WTC11 (cell line): ENCODE measurements around the gene DNPH1. TPM values are rescaled to one million over a fixed set of nuclear protein-coding genes. Genes with fewer than 3 reads are reported as not detected.

Experiments used
- ATAC-seq: fragments of 200-7000 bp; cut with Tn5 transposase; 2 replicates; pipeline ENCODE4 v1.10.0; 2021; ENCODE audit warnings: mild to moderate bottlenecking, moderate library complexity
- CTCF ChIA-PET: fragments of 300-600 bp; sonication (Branson Sonifier 250); formaldehyde crosslinking; loops from one replicate; lab custom pipeline; 2021; ENCODE audit warnings: antibody characterized with exemption; lab: Charles Lee
- POLR2A ChIA-PET: fragments of 350-600 bp; sonication (Branson Sonifier 250); formaldehyde crosslinking; loops from one replicate; lab custom pipeline; 2021; ENCODE audit warnings: antibody characterized with exemption; lab: Charles Lee
- DNase-seq: peaks from one replicate; pipeline ENCODE4 v3.0.0; 2021; ENCODE audit warnings: low spot score
- H3K27ac Mint-ChIP-seq: 2 replicates; pipeline ENCODE4 v1.8.0; 2021; ENCODE audit warnings: mixed read lengths
- H3K27me3 Mint-ChIP-seq: 2 replicates; pipeline ENCODE4 v1.8.0; 2021; ENCODE audit warnings: low read depth, mild to moderate bottlenecking, moderate library complexity, mixed read lengths
- H3K36me3 Mint-ChIP-seq: 2 replicates; pipeline ENCODE4 v1.8.0; 2021; ENCODE audit warnings: mixed read lengths
- H3K4me1 Mint-ChIP-seq: 2 replicates; pipeline ENCODE4 v1.8.0; 2022; ENCODE audit warnings: mixed read lengths
- H3K4me3 Mint-ChIP-seq: 2 replicates; pipeline ENCODE4 v1.8.0; 2021; ENCODE audit warnings: mild to moderate bottlenecking, moderate library complexity, mixed read lengths
- H3K9me3 Mint-ChIP-seq: 2 replicates; pipeline ENCODE4 v1.8.0; 2021; ENCODE audit warnings: mixed read lengths
- ARID4B ChIP-seq: sonication (generic); formaldehyde crosslinking; IDR thresholded peaks from 2 replicates; pipeline ENCODE4 v1.8.0; 2023; ENCODE audit warnings: missing genetic modification reagents, mild to moderate bottlenecking, borderline replicate concordance
- ATF1 ChIP-seq: sonication (generic); formaldehyde crosslinking; IDR thresholded peaks from 2 replicates; pipeline ENCODE4 v1.8.1; 2023; ENCODE audit warnings: mild to moderate bottlenecking, moderate library complexity, missing genetic modification reagents
- CBFB ChIP-seq: sonication (generic); formaldehyde crosslinking; IDR thresholded peaks from 2 replicates; pipeline ENCODE4 v1.8.1; 2022; ENCODE audit warnings: mild to moderate bottlenecking, low read depth, missing genetic modification reagents
- ETV6 ChIP-seq: sonication (generic); formaldehyde crosslinking; IDR thresholded peaks from 2 replicates; pipeline ENCODE4 v1.8.1; 2022; ENCODE audit warnings: mild to moderate bottlenecking, missing genetic modification reagents
- KAT7 ChIP-seq: sonication (generic); formaldehyde crosslinking; IDR thresholded peaks from 2 replicates; pipeline ENCODE4 v1.8.1; 2023; ENCODE audit warnings: missing genetic modification reagents, mild to moderate bottlenecking, borderline replicate concordance
- MXD4 ChIP-seq: fragments of 250-450 bp; sonication (Bioruptor Pico); IDR thresholded peaks from 2 replicates; pipeline ENCODE4 v1.8.0; 2021; ENCODE audit warnings: mild to moderate bottlenecking, moderate library complexity, borderline replicate concordance
- NFYB ChIP-seq: sonication (generic); formaldehyde crosslinking; conservative IDR thresholded peaks from 2 replicates; pipeline ENCODE4 v1.8.0; 2022; ENCODE audit warnings: low read depth, missing genetic modification reagents
- NR3C1 ChIP-seq: sonication (generic); formaldehyde crosslinking; conservative IDR thresholded peaks from 2 replicates; pipeline ENCODE4 v1.8.1; 2023; ENCODE audit warnings: low read depth, mild to moderate bottlenecking, missing genetic modification reagents
- PRDM15 ChIP-seq: sonication (generic); formaldehyde crosslinking; IDR thresholded peaks from 2 replicates; pipeline ENCODE4 v1.8.0; 2022; ENCODE audit warnings: missing genetic modification reagents
- SOX15 ChIP-seq: fragments of 250-450 bp; sonication (Bioruptor Pico); IDR thresholded peaks from 2 replicates; pipeline ENCODE4 v1.9.0; 2021; ENCODE audit warnings: mild to moderate bottlenecking
- TP53 ChIP-seq: sonication (generic); formaldehyde crosslinking; IDR thresholded peaks from 2 replicates; pipeline ENCODE4 v1.8.1; 2023; ENCODE audit warnings: mild to moderate bottlenecking, missing genetic modification reagents
- USF2 ChIP-seq: sonication (generic); formaldehyde crosslinking; IDR thresholded peaks from 2 replicates; pipeline ENCODE4 v1.8.1; 2023; ENCODE audit warnings: mild to moderate bottlenecking, missing genetic modification reagents, moderate library complexity
- ZNF121 ChIP-seq: sonication (generic); formaldehyde crosslinking; IDR thresholded peaks from 2 replicates; pipeline ENCODE4 v1.8.0; 2023; ENCODE audit warnings: missing genetic modification reagents
- ZNF317 ChIP-seq: sonication (generic); formaldehyde crosslinking; IDR thresholded peaks from 2 replicates; pipeline ENCODE4 v1.8.1; 2023; ENCODE audit warnings: low read depth, mild to moderate bottlenecking, moderate library complexity, missing genetic modification reagents, borderline replicate concordance
- ZNF512 ChIP-seq: sonication (generic); formaldehyde crosslinking; IDR thresholded peaks from 2 replicates; pipeline ENCODE4 v1.8.1; 2022; ENCODE audit warnings: missing genetic modification reagents, borderline replicate concordance
- ZNF532 ChIP-seq: fragments of 250-450 bp; sonication (Bioruptor Pico); IDR thresholded peaks from 2 replicates; pipeline ENCODE4 v1.9.0; 2021; ENCODE audit warnings: mild to moderate bottlenecking, borderline replicate concordance
- total RNA-seq: library from RNA; stranded (reverse); gene quantifications from 3 replicates; pipeline ENCODE4 v1.2.3, GENCODE V29; 2021
- TF ChIP-seq, protein P1 (sequence below): fragments of 250-450 bp; sonication (Bioruptor Pico); IDR thresholded peaks from 2 replicates; pipeline ENCODE4 v1.9.0; 2021; ENCODE audit warnings: moderate library complexity, mild to moderate bottlenecking, inconsistent platforms, borderline replicate concordance
- TF ChIP-seq, protein P2 (sequence below): fragments of 250-450 bp; sonication (Bioruptor Pico); IDR thresholded peaks from 2 replicates; pipeline ENCODE4 v2.1.2; 2022; ENCODE audit warnings: mild to moderate bottlenecking, moderate library complexity

The DNPH1 gene
- total RNA-seq, 1 experiment from 2014 or later, result 48.4 TPM

DNA sequence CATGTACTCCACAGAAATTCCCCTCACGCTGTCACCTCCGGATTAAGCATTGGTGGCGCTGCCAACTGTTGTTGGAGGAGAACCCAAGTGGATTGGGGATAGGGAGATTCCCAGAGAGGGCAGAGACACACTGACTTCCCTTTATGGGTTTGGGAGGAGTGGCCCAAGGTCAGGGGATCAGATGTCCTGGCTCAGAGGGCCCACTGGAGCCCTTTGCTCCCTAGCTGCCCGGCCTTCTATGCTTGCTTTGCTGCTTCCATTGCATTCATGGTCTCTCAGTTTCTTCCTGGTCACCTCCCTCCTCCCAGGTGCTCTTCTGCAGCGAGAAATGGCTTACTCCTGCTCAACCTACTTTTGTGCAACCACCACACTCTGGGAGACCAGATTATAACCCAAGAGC is 32.9 kb downstream of the DNPH1 start:
- Mint-ChIP-seq H3K36me3 (no peaks in the 10 kb centered on the region), H3K9me3 (no peaks in the 10 kb centered on the region), H3K4me1 (no peaks in the 10 kb centered on the region), H3K27me3 (no peaks in the 10 kb centered on the region), H3K27ac (no peak overlapping the region), H3K4me3 (no peak overlapping the region)
- no peak for DNase-seq
- ATAC-seq, result no peak
- CTCF ChIA-PET, result no interaction called here
- TF ChIP-seq CBFB (CRISPR knock-in tag) (no peak), NR3C1 (CRISPR knock-in tag) (no peak), USF2 (CRISPR knock-in tag) (no peak), SOX15 (no peak)
- POLR2A ChIA-PET, result no interaction called here

GRCh38 chr6:43193929-43194328 is 35.4 kb downstream of the DNPH1 start:
- no peak for ATAC-seq
- H3K4me3 Mint-ChIP-seq, result no peak overlapping the region
- CTCF ChIA-PET, result interaction anchor here (0.8 kb wide), 1 partner anchor 36 kb away, joined by 3 read pairs; no protein-coding TSS in a partner anchor
- TF ChIP-seq PRDM15 (CRISPR knock-in tag) (no peak), ZNF317 (CRISPR knock-in tag) (no peak), NFYB (no peak), ZNF532 (CRISPR knock-in tag) (no peak), ETV6 (CRISPR knock-in tag) (no peak), ARID4B (CRISPR knock-in tag) (no peak), ZNF512 (CRISPR knock-in tag) (no peak), MXD4 (CRISPR knock-in tag) (no peak), ATF1 (CRISPR knock-in tag) (no peak), KAT7 (CRISPR knock-in tag) (no peak), ZNF121 (no peak), TP53 (CRISPR knock-in tag) (no peak), SOX15 (no peak)
- TF ChIP-seq, protein P1, sequence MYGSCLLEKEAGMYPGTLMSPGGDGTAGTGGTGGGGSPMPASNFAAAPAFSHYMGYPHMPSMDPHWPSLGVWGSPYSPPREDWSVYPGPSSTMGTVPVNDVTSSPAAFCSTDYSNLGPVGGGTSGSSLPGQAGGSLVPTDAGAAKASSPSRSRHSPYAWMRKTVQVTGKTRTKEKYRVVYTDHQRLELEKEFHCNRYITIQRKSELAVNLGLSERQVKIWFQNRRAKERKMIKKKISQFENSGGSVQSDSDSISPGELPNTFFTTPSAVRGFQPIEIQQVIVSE (CRISPR knock-in tag), result no peak
- TF ChIP-seq, protein P2, sequence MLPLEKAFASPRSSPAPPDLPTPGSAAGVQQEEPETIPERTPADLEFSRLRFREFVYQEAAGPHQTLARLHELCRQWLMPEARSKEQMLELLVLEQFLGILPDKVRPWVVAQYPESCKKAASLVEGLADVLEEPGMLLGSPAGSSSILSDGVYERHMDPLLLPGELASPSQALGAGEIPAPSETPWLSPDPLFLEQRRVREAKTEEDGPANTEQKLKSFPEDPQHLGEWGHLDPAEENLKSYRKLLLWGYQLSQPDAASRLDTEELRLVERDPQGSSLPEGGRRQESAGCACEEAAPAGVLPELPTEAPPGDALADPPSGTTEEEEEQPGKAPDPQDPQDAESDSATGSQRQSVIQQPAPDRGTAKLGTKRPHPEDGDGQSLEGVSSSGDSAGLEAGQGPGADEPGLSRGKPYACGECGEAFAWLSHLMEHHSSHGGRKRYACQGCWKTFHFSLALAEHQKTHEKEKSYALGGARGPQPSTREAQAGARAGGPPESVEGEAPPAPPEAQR (CRISPR knock-in tag), result no peak

More at GRCh38 chr6:43193929-43194328, 35.4 kb downstream of the DNPH1 start:
- no peak overlapping the region for H3K27ac Mint-ChIP-seq
- POLR2A ChIA-PET, result no interaction called here
- DNase-seq, result no peak
- no peaks in the 10 kb centered on the region for H3K27me3 Mint-ChIP-seq
- no peaks in the 10 kb centered on the region for H3K9me3 Mint-ChIP-seq
- no peaks in the 10 kb centered on the region for H3K36me3 Mint-ChIP-seq
- H3K4me1 Mint-ChIP-seq, result no peaks in the 10 kb centered on the region
